ENCODE measurements around the gene SERPINB7. TPM values are rescaled to one million over a fixed set of nuclear protein-coding genes. Genes with fewer than 3 reads are reported as not detected.

Gene SERPINB7
- total RNA-seq, 1 experiment from 2014 or later: 4.2 TPM

DNA sequence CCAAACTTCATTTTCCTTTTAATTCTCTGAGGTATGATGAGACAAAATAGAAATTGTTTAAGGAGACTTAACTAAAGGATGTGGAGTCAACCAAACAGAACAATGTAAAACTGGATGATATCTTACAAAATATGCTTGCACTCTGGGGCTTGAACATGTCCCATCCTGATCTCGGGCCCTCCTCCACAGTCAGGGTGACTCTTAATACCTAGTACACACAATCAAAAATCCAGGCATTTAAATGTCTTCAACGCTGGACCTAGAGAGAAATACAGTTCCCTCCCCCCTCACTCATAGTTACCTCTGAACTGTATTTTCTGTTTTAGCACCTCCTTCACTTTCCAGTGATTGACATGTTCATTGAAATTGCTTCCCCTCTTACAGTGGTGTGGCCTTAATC lies 75.4 kb downstream of the SERPINB7 start:
- no peak for TF ChIP-seq EZH2 (IDR thresholded peaks at IDR 0.05; ENCODE audit: low read depth)
- no peak for TF ChIP-seq CTCF (conservative IDR thresholded peaks at IDR 0.05)
- intact Hi-C loops (cut with micrococcal nuclease; ENCODE audit: unreplicated experiment): no loop called here
- ChIA-PET CTCF (no interaction called here), POLR2A (ENCODE audit: unreplicated experiment) (no interaction called here)
- no TSS peak for BruUV-seq (replicated peaks)
- Histone ChIP-seq H3K27me3 (ENCODE audit: insufficient read depth, low read depth) (no peaks in the 10 kb centered on the region), H3F3A (ENCODE audit: insufficient read depth, low read depth) (no peaks in the 10 kb centered on the region), H3K79me2 (ENCODE audit: low read depth) (no peaks in the 10 kb centered on the region), H3K27ac (no peak overlapping the region), H3K4me1 (replicated peaks; ENCODE audit: insufficient read depth) (peaks cover 5% of the 10 kb centered on the region; the same call in 1 of the 2 replicates), H2AFZ (no peak overlapping the region), H3K4me2 (no peak overlapping the region; the same call in 1 of the 2 replicates), H3K9me2 (ENCODE audit: insufficient read depth) (no peaks in the 10 kb centered on the region), H3K4me3 (no peak overlapping the region), H3K9me3 (ENCODE audit: insufficient read depth, low read depth) (no peaks in the 10 kb centered on the region), H3K36me3 (ENCODE audit: low read depth) (no peaks in the 10 kb centered on the region), H4K20me1 (ENCODE audit: insufficient read depth) (no peaks in the 10 kb centered on the region)
- DNase-seq: no peak

Other genes starting within 250 kb of the SERPINB7 start
- gene SERPINB12, start 233.0 kb upstream of the SERPINB7 start, total RNA-seq (2021): not detected in 2 replicates
- gene SERPINB13, start 188.1 kb upstream of the SERPINB7 start, total RNA-seq (2021): not detected in 2 replicates
- not detected in 2 replicates for gene SERPINB4, start 131.2 kb upstream of the SERPINB7 start, total RNA-seq (2021)
- not detected in 2 replicates for gene SERPINB3, start 113.5 kb upstream of the SERPINB7 start, total RNA-seq (2021)
- gene SERPINB11, start 72.5 kb upstream of the SERPINB7 start, total RNA-seq (2021): not detected in 2 replicates
- 0.73 TPM in 1 of 2 replicates, not detected in the other for gene SERPINB2, start 112.3 kb downstream of the SERPINB7 start, total RNA-seq (2021)
- not detected in 2 replicates for gene SERPINB10, start 132.5 kb downstream of the SERPINB7 start, total RNA-seq (2021)
- not detected in 2 replicates for gene HMSD, start 173.9 kb downstream of the SERPINB7 start, total RNA-seq (2021)
- gene SERPINB8, start 194.7 kb downstream of the SERPINB7 start, total RNA-seq (2021): 5.1 and 7.2 TPM in 2 replicates

All from PC-9 (cell line).